ENCODE measurements around the gene APOL6. TPM values are rescaled to one million over a fixed set of nuclear protein-coding genes. Genes with fewer than 3 reads are reported as not detected.

Gene APOL6
- total and polyA plus RNA-seq, 2 of the 13 experiments (the other 11 are each of a cell fraction or from before 2014, with no cell fraction given): 5.2 to 7.5 TPM

DNA sequence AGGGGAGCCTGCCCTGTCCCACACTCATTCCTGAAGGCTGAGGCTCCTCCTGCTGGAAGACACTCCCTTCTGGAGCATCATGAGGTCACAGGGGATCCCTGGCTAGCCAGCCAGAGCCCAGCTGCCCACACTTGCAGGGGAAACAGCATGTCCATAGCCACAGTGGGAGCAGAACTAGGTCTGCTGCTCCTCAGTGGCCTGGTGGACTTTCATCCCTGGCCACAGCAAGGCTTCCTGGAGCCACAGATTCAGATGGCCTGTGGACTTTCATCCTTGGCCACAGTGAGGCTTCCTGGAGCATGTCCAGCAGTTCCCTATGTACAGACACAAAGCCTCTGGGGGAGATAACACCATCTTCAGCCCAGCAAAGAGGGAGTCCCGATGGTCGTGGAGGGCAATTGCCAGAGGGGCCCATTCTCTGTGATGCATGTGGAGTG is 5.9 kb upstream of the APOL6 start (continued):
- TF ChIP-seq, protein P1, sequence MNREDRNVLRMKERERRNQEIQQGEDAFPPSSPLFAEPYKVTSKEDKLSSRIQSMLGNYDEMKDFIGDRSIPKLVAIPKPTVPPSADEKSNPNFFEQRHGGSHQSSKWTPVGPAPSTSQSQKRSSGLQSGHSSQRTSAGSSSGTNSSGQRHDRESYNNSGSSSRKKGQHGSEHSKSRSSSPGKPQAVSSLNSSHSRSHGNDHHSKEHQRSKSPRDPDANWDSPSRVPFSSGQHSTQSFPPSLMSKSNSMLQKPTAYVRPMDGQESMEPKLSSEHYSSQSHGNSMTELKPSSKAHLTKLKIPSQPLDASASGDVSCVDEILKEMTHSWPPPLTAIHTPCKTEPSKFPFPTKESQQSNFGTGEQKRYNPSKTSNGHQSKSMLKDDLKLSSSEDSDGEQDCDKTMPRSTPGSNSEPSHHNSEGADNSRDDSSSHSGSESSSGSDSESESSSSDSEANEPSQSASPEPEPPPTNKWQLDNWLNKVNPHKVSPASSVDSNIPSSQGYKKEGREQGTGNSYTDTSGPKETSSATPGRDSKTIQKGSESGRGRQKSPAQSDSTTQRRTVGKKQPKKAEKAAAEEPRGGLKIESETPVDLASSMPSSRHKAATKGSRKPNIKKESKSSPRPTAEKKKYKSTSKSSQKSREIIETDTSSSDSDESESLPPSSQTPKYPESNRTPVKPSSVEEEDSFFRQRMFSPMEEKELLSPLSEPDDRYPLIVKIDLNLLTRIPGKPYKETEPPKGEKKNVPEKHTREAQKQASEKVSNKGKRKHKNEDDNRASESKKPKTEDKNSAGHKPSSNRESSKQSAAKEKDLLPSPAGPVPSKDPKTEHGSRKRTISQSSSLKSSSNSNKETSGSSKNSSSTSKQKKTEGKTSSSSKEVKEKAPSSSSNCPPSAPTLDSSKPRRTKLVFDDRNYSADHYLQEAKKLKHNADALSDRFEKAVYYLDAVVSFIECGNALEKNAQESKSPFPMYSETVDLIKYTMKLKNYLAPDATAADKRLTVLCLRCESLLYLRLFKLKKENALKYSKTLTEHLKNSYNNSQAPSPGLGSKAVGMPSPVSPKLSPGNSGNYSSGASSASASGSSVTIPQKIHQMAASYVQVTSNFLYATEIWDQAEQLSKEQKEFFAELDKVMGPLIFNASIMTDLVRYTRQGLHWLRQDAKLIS (CRISPR knock-in tag; IDR thresholded peaks at IDR 0.05): no peak
- no peak for TF ChIP-seq ZBTB7A (CRISPR knock-in tag; IDR thresholded peaks at IDR 0.05)
- peak; percentile 84 for TF ChIP-seq HNF4G (IDR thresholded peaks at IDR 0.05; ENCODE audit: borderline replicate concordance, low read depth, low read length)
- peak; percentile 92; the same call in 1 of the 2 replicates for TF ChIP-seq HNF4G (CRISPR knock-in tag; IDR thresholded peaks at IDR 0.05; ENCODE audit: borderline replicate concordance, low read depth)
- TF ChIP-seq ZBTB2 (CRISPR knock-in tag; IDR thresholded peaks at IDR 0.05; ENCODE audit: low read depth): no peak
- no peak for TF ChIP-seq IKZF4 (CRISPR knock-in tag; IDR thresholded peaks at IDR 0.05; ENCODE audit: borderline replicate concordance, low read depth, not compliant biosample characterization)
- no peak for TF ChIP-seq PHF5A (CRISPR knock-in tag; IDR thresholded peaks at IDR 0.05; ENCODE audit: low read depth, unreplicated experiment)
- TF ChIP-seq RAD21 (CRISPR knock-in tag; IDR thresholded peaks at IDR 0.05): no peak
- no peak for TF ChIP-seq ZNF7 (CRISPR knock-in tag; IDR thresholded peaks at IDR 0.05)
- TF ChIP-seq TBL1XR1 (IDR thresholded peaks at IDR 0.05; ENCODE audit: borderline replicate concordance, low read length, partially characterized antibody): no peak
- TF ChIP-seq FOXM1 (CRISPR knock-in tag; IDR thresholded peaks at IDR 0.05): no peak
- no peak for TF ChIP-seq MZF1 (CRISPR knock-in tag; IDR thresholded peaks at IDR 0.05; ENCODE audit: borderline replicate concordance)
- no peak for TF ChIP-seq EEA1 (CRISPR knock-in tag; IDR thresholded peaks at IDR 0.05; ENCODE audit: borderline replicate concordance)
- TF ChIP-seq, protein P2, sequence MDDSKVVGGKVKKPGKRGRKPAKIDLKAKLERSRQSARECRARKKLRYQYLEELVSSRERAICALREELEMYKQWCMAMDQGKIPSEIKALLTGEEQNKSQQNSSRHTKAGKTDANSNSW (CRISPR knock-in tag; IDR thresholded peaks at IDR 0.05; ENCODE audit: borderline replicate concordance): no peak
- peak; percentile 49; the same call in 1 of the 2 replicates for TF ChIP-seq MXD4 (CRISPR knock-in tag; IDR thresholded peaks at IDR 0.05)
- TF ChIP-seq ZNF556 (CRISPR knock-in tag; IDR thresholded peaks at IDR 0.05; ENCODE audit: borderline replicate concordance): no peak
- no peak for TF ChIP-seq ZNF609 (CRISPR knock-in tag; IDR thresholded peaks at IDR 0.05; ENCODE audit: borderline replicate concordance)
- TF ChIP-seq GRHL1 (CRISPR knock-in tag; conservative IDR thresholded peaks at IDR 0.05): no peak
